ENCODE measurements around the gene ZNF75A. TPM values are rescaled to one million over a fixed set of nuclear protein-coding genes. Genes with fewer than 3 reads are reported as not detected.
A peak's percentile ranks its signal among the peaks of the same experiment; 100 is the strongest.

ZNF75A gene
- total RNA-seq, 1 donor from 2014 or later: 27.0 TPM

- peaks cover 2% of the 10 kb centered on the region for H3K27me3 Mint-ChIP-seq (ENCODE audit: unreplicated experiment)
- H3K4me3 Mint-ChIP-seq (ENCODE audit: unreplicated experiment): no peak overlapping the region
- H3K36me3 Mint-ChIP-seq (ENCODE audit: low read depth, unreplicated experiment): no peaks in the 10 kb centered on the region
- H3K4me1 Mint-ChIP-seq (ENCODE audit: unreplicated experiment): no peaks in the 10 kb centered on the region
- TF ChIP-seq, protein P1, sequence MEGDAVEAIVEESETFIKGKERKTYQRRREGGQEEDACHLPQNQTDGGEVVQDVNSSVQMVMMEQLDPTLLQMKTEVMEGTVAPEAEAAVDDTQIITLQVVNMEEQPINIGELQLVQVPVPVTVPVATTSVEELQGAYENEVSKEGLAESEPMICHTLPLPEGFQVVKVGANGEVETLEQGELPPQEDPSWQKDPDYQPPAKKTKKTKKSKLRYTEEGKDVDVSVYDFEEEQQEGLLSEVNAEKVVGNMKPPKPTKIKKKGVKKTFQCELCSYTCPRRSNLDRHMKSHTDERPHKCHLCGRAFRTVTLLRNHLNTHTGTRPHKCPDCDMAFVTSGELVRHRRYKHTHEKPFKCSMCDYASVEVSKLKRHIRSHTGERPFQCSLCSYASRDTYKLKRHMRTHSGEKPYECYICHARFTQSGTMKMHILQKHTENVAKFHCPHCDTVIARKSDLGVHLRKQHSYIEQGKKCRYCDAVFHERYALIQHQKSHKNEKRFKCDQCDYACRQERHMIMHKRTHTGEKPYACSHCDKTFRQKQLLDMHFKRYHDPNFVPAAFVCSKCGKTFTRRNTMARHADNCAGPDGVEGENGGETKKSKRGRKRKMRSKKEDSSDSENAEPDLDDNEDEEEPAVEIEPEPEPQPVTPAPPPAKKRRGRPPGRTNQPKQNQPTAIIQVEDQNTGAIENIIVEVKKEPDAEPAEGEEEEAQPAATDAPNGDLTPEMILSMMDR (IDR thresholded peaks at IDR 0.05; ENCODE audit: unreplicated experiment): no peak
- DNase-seq (ENCODE audit: low spot score): no peak
- no peaks in the 10 kb centered on the region for H3K9me3 Mint-ChIP-seq (ENCODE audit: unreplicated experiment)
- no peak overlapping the region for H3K27ac Mint-ChIP-seq (ENCODE audit: unreplicated experiment)
Measured at GRCh38 chr16:3274490-3274889, 30.8 kb upstream of the ZNF75A start.

DNA sequence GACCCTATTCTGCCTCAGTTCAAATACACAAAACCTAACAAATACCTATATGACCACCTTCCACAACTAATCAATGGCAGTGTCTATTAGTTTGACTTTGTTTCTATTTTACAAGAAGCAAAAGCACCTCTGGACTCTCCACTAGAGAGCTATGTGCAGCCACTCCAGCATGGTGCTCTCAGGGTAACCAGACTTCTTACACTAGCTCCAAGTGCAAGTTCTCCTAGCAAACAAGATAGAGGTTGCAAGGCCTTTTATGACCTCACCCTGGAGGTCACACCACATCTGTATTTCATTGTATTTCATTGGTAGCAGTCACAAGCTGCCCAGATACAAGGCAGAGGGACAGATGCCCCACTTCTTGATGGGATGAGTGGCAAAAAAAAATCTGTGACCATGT is 30.4 kb upstream of the ZNF75A start:
- Mint-ChIP-seq H3K4me3 (ENCODE audit: unreplicated experiment) (no peak overlapping the region), H3K9me3 (ENCODE audit: unreplicated experiment) (no peaks in the 10 kb centered on the region), H3K27me3 (ENCODE audit: unreplicated experiment) (peaks cover 2% of the 10 kb centered on the region), H3K36me3 (ENCODE audit: low read depth, unreplicated experiment) (no peaks in the 10 kb centered on the region), H3K27ac (ENCODE audit: unreplicated experiment) (no peak overlapping the region), H3K4me1 (ENCODE audit: unreplicated experiment) (no peaks in the 10 kb centered on the region)
- no peak for DNase-seq (ENCODE audit: low spot score)
- TF ChIP-seq, protein P1 (IDR thresholded peaks at IDR 0.05; ENCODE audit: unreplicated experiment): no peak

- Mint-ChIP-seq H3K4me1 (ENCODE audit: unreplicated experiment) (no peaks in the 10 kb centered on the region), H3K9me3 (ENCODE audit: unreplicated experiment) (no peaks in the 10 kb centered on the region), H3K36me3 (ENCODE audit: low read depth, unreplicated experiment) (no peaks in the 10 kb centered on the region), H3K27me3 (ENCODE audit: unreplicated experiment) (peaks cover 4% of the 10 kb centered on the region), H3K4me3 (ENCODE audit: unreplicated experiment) (no peak overlapping the region), H3K27ac (ENCODE audit: unreplicated experiment) (no peak overlapping the region)
- TF ChIP-seq, protein P1 (IDR thresholded peaks at IDR 0.05; ENCODE audit: unreplicated experiment): no peak
- no peak for DNase-seq (ENCODE audit: low spot score)
Measured at GRCh38 chr16:3276679-3277078, 28.6 kb upstream of the ZNF75A start.

- DNase-seq (ENCODE audit: low spot score): no peak
- Mint-ChIP-seq H3K36me3 (ENCODE audit: low read depth, unreplicated experiment) (peaks cover 16% of the 10 kb centered on the region), H3K4me3 (ENCODE audit: unreplicated experiment) (peak overlapping the region; percentile 56), H3K27me3 (ENCODE audit: unreplicated experiment) (peaks cover 24% of the 10 kb centered on the region), H3K9me3 (ENCODE audit: unreplicated experiment) (no peaks in the 10 kb centered on the region), H3K27ac (ENCODE audit: unreplicated experiment) (no peak overlapping the region), H3K4me1 (ENCODE audit: unreplicated experiment) (peaks cover 15% of the 10 kb centered on the region)
- TF ChIP-seq, protein P1 (IDR thresholded peaks at IDR 0.05; ENCODE audit: unreplicated experiment): no peak
Measured at GRCh38 chr16:3281222-3281820, 24.0 kb upstream of the ZNF75A start.

DNA sequence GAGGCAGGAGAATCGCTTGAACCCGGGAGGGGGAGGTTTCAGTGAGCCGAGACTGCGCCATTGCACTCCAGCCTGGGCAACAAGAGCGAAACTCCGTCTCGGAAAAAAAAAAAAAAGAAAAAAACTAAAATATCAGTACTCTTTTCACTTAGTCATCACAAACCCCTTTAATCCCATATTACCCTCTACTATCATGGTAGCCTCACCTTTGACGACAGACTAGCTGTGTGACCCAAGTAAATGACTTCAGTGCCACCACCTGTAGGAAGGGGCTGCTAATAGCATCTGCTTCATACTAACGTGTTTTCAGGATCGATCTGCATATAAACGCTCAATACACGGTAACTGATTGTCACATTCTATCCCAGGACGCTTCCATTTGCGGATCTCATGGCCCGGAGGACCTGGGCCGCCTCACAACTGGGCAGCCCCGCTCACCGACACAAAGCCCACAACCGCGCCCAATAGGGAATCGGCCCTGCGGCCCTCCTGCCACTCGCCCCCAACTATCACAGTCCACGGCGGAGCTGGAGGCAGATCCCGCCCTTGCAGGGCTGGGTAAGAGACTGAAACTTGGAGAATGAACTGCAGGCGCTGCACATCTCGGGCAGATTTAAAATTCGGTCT is 23.1 kb upstream of the ZNF75A start:
- peaks cover 5% of the 10 kb centered on the region for H3K9me3 Mint-ChIP-seq (ENCODE audit: unreplicated experiment)
- peaks cover 24% of the 10 kb centered on the region for H3K36me3 Mint-ChIP-seq (ENCODE audit: low read depth, unreplicated experiment)
- peak; percentile 60 for DNase-seq (ENCODE audit: low spot score)
- peaks cover 24% of the 10 kb centered on the region for H3K27me3 Mint-ChIP-seq (ENCODE audit: unreplicated experiment)
- H3K27ac Mint-ChIP-seq (ENCODE audit: unreplicated experiment): peak overlapping the region; percentile 90
- peak overlapping the region; percentile 94 for H3K4me3 Mint-ChIP-seq (ENCODE audit: unreplicated experiment)
- peaks cover 15% of the 10 kb centered on the region for H3K4me1 Mint-ChIP-seq (ENCODE audit: unreplicated experiment)
- TF ChIP-seq, protein P1 (IDR thresholded peaks at IDR 0.05; ENCODE audit: unreplicated experiment): no peak
